Measurements from ENCODE around the gene NPY5R. TPM values are rescaled to one million over a fixed set of nuclear protein-coding genes. Genes with fewer than 3 reads are reported as not detected.

NPY5R gene
- not detected in 2 replicates for total RNA-seq

GRCh38 chr4:163343604-163344146, at the start of gene NPY5R:
TSS of gene NPY5R (plus strand) at chr4:163343892. CDS start at chr4:163350274, 6,382 bp downstream.
- intact Hi-C loops (cut with micrococcal nuclease), result no loop called here

- intact Hi-C loops (cut with micrococcal nuclease), result no loop called here
Observed at GRCh38 chr4:163295138-163295537, 48.6 kb upstream of the NPY5R start.

- intact Hi-C loops (cut with micrococcal nuclease), result no loop called here
Observed at GRCh38 chr4:163300445-163300844, 43.2 kb upstream of the NPY5R start.

- intact Hi-C loops (cut with micrococcal nuclease), result no loop called here
Observed at GRCh38 chr4:163303069-163303468, 40.6 kb upstream of the NPY5R start.

- intact Hi-C loops (cut with micrococcal nuclease), result no loop called here
Observed at GRCh38 chr4:163309466-163309865, 34.2 kb upstream of the NPY5R start.

- intact Hi-C loops (cut with micrococcal nuclease), result no loop called here
Observed at GRCh38 chr4:163317110-163317509, 26.6 kb upstream of the NPY5R start.

GRCh38 chr4:163330916-163331628, 12.6 kb upstream of the NPY5R start:
- intact Hi-C loops (cut with micrococcal nuclease), result loop anchor here (5.0 kb wide), 1 partner anchor 216 kb away; no protein-coding TSS in a partner anchor

GRCh38 chr4:163331629-163332376, 11.9 kb upstream of the NPY5R start:
- intact Hi-C loops (cut with micrococcal nuclease), result loop anchor here (1.0 to 5.0 kb wide), 3 partner anchors 215 to 284 kb away; no protein-coding TSS in a partner anchor

- intact Hi-C loops (cut with micrococcal nuclease), result loop anchor here (1.0 to 5.0 kb wide), 4 partner anchors 215 to 835 kb away; no protein-coding TSS in a partner anchor
Observed at GRCh38 chr4:163332526-163333406, 10.9 kb upstream of the NPY5R start, which contains the start of gene NPY1R. TSS of gene NPY1R (minus strand) at chr4:163332596. CDS start at chr4:163326554, 6,042 bp downstream.

- intact Hi-C loops (cut with micrococcal nuclease), result no loop called here
Observed at GRCh38 chr4:163335384-163335783, 8.3 kb upstream of the NPY5R start.

- intact Hi-C loops (cut with micrococcal nuclease), result no loop called here
Observed at GRCh38 chr4:163344147-163345125, 744 bp downstream of the NPY5R start.

- intact Hi-C loops (cut with micrococcal nuclease), result no loop called here
Observed at GRCh38 chr4:163350672-163351071, 7.0 kb downstream of the NPY5R start.

GRCh38 chr4:163353054-163353453, 9.4 kb downstream of the NPY5R start:
- intact Hi-C loops (cut with micrococcal nuclease), result no loop called here

- intact Hi-C loops (cut with micrococcal nuclease), result no loop called here
Observed at GRCh38 chr4:163356104-163356503, 12.4 kb downstream of the NPY5R start.

- intact Hi-C loops (cut with micrococcal nuclease), result no loop called here
Observed at GRCh38 chr4:163367651-163368050, 24.0 kb downstream of the NPY5R start.

- intact Hi-C loops (cut with micrococcal nuclease), result no loop called here
Observed at GRCh38 chr4:163372029-163372428, 28.3 kb downstream of the NPY5R start.

GRCh38 chr4:163378661-163379060, 35.0 kb downstream of the NPY5R start:
- intact Hi-C loops (cut with micrococcal nuclease), result no loop called here

- intact Hi-C loops (cut with micrococcal nuclease), result no loop called here
Observed at GRCh38 chr4:163380703-163381102, 37.0 kb downstream of the NPY5R start.

- intact Hi-C loops (cut with micrococcal nuclease), result no loop called here
Observed at GRCh38 chr4:163382178-163382869, 38.6 kb downstream of the NPY5R start.

All from T-helper 1 cell treated with Interleukin-12 subunit alpha and Interleukin-12 subunit beta and Interleukin-4 antibody, amounts not matched to agents 30 ng/mL and 1 ng/mL, for 36 hours (primary cell).